ENCODE results near the gene ATF1. TPM values are rescaled to one million over a fixed set of nuclear protein-coding genes. Genes with fewer than 3 reads are reported as not detected.

Gene ATF1
- total and polyA plus RNA-seq, 2 of the 8 experiments (the other 6 are each of a cell fraction or from before 2014, with no cell fraction given), result 23.2 to 41.8 TPM

GRCh38 chr12:50764286-50765094 lies 589 bp downstream of the ATF1 start (continued):
- TF ChIP-seq KDM4A (IDR thresholded peaks at IDR 0.05; ENCODE audit: low read depth, low read length, severe bottlenecking) (peak; percentile 78), RAD21 (IDR thresholded peaks at IDR 0.05 in 1 of 2, conservative IDR thresholded peaks at IDR 0.05 in 1 of 2; ENCODE audit: low read depth in 2 of 2, low read length in 2 of 2) (no peak), EP300 (IDR thresholded peaks at IDR 0.05; ENCODE audit: borderline replicate concordance in 1 of 2, low read depth in 2 of 2, low read length in 2 of 2) (peak in 1 of 2 experiments; percentile 3; a peak in 1 of 3 replicates), MAFK (IDR thresholded peaks at IDR 0.05; ENCODE audit: low read depth, low read length) (no peak), POLR2AphosphoS5 (IDR thresholded peaks at IDR 0.05; ENCODE audit: low read depth, low read length) (no peak; the same call in 1 of the 2 replicates), CHD1 (IDR thresholded peaks at IDR 0.05; ENCODE audit: low read depth, low read length) (no peak), CEBPB (IDR thresholded peaks at IDR 0.05; ENCODE audit: low read depth, low read length) (no peak), POU5F1 (IDR thresholded peaks at IDR 0.05; ENCODE audit: low read depth, low read length) (no peak), CREB1 (IDR thresholded peaks at IDR 0.05) (peak; percentile 16; the same call in 1 of the 2 replicates), PHF8 (conservative IDR thresholded peaks at IDR 0.05; ENCODE audit: low read depth, low read length) (peak; percentile 72), TAF7 (optimal IDR thresholded peaks at IDR 0.05; ENCODE audit: borderline replicate concordance, low read depth, low read length) (peak; percentile 30), SIN3A (conservative IDR thresholded peaks at IDR 0.05 in 1 of 2, IDR thresholded peaks at IDR 0.05 in 1 of 2; ENCODE audit: low read depth in 1 of 2, low read length in 2 of 2) (peak in 1 of 2 experiments; percentile 19; a peak in 2 of 4 replicates), ASH2L (IDR thresholded peaks at IDR 0.05; ENCODE audit: low read length) (peak; percentile 53), BCL11A (IDR thresholded peaks at IDR 0.05; ENCODE audit: low read depth in 2 of 2, low read length in 2 of 2) (no peak), HDAC2 (IDR thresholded peaks at IDR 0.05; ENCODE audit: borderline replicate concordance in 1 of 2, low read depth in 2 of 2, low read length in 2 of 2) (no peak), CBX5 (IDR thresholded peaks at IDR 0.05; ENCODE audit: low read depth, low read length) (no peak), ATF3 (IDR thresholded peaks at IDR 0.05; ENCODE audit: insufficient read depth, low read depth, low read length) (no peak), POLR2A (IDR thresholded peaks at IDR 0.05; ENCODE audit: control extremely low read depth in 1 of 2, low read depth in 2 of 2, low read length in 2 of 2) (peak; percentile 14 to 48), RBBP5 (IDR thresholded peaks at IDR 0.05; ENCODE audit: borderline replicate concordance, low read depth, low read length) (no peak; the same call in 1 of the 2 replicates), NANOG (IDR thresholded peaks at IDR 0.05; ENCODE audit: insufficient read depth, low read depth, low read length, poor library complexity, severe bottlenecking) (no peak), E2F6 (IDR thresholded peaks at IDR 0.05) (no peak), SRF (IDR thresholded peaks at IDR 0.05; ENCODE audit: low read depth, low read length) (no peak)
